ENCODE measurements around the gene SLC41A3.

DNA sequence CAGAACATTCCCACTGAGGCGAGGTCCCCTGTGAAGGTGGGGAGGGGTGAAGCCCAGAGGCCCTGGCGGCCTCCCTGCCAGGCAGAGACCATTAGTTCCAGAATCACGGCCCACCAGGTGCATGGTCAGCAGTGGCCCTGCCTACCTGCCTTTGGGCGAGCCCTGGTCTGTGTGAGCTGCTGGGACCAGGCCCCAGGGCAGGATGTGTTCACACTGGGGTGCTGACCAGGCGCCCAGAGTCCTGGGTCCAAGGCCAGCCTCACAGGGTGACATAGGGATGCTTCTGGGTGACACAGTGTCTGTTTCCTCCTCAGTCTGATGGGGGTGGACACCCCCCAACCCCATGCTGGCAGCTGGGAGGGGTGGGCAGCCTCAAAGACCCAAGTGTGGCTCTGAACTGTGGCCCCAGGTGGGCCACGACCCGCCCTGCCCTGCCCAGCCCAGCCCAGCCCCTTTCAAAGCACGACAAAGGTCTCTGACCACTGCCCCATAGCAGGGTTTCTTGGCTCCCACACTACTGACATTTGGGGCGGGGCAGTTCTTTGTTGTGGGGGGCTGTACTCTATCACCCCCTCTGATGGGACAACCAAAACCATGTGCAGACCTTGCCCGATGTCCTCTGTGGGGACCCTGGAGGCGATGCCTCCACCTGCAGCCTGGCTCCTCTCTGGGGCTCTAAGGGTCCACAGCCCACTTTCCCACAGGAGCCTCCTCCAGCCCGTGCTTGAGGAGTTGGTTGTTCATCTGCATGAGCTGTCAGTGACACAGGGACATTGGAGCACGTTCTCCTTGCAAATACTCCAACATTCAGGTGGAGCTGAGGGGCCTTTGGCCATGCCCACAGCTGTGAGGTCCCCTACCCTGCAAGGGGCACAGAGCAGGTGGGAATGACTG, 44.8 kb upstream of the SLC41A3 start:
- no peak for TF ChIP-seq POU2F2 (IDR thresholded peaks at IDR 0.05; ENCODE audit: low read depth, low read length)
- TF ChIP-seq POLR2A (IDR thresholded peaks at IDR 0.05; ENCODE audit: low read depth, low read length), result no peak
- TF ChIP-seq POLR2AphosphoS5 (IDR thresholded peaks at IDR 0.05; ENCODE audit: low read depth, low read length), result no peak
- no peak for TF ChIP-seq SPI1 (IDR thresholded peaks at IDR 0.05; ENCODE audit: low read depth, low read length)
- no peak for TF ChIP-seq TAF1 (IDR thresholded peaks at IDR 0.05; ENCODE audit: low read depth, low read length)
- TF ChIP-seq PAX5 (IDR thresholded peaks at IDR 0.05; ENCODE audit: insufficient read depth, low read length, severe bottlenecking), result no peak
